NCI-H146 treated with DMSO at 0.1 percent for 48 hours (cell line): Measurements from ENCODE around the gene LRRC19.
A peak's percentile ranks its signal among the peaks of the same experiment; 100 is the strongest.

Experiments
- DNase-seq: peaks from one replicate; lab custom pipeline; 2025; ENCODE audit not compliant: unreplicated experiment; lab: John Stamatoyannopoulos, UW

The LRRC19 gene

GRCh38 chr9:26955921-26956859 is 49.3 kb downstream of the LRRC19 start, which contains the start of gene IFT74:
Gene IFT74 (plus strand): TSS chr9:26956412. CDS start chr9:26961968, 5,556 bp downstream.
- peak; percentile 98 for DNase-seq

- DNase-seq = peak; percentile 18
Observed at GRCh38 chr9:26955222-26955903, 50.1 kb downstream of the LRRC19 start.

- no peak for DNase-seq
Observed at GRCh38 chr9:26954050-26954508, 51.4 kb downstream of the LRRC19 start.

- DNase-seq = no peak
Observed at GRCh38 chr9:26951794-26952193, 53.7 kb downstream of the LRRC19 start.

- no peak for DNase-seq
Observed at GRCh38 chr9:26950521-26950920, 55.0 kb downstream of the LRRC19 start.

- DNase-seq = no peak
Observed at GRCh38 chr9:26949637-26950069, 55.8 kb downstream of the LRRC19 start.

- DNase-seq = no peak
Observed at GRCh38 chr9:26947736-26948135, 57.7 kb downstream of the LRRC19 start.

GRCh38 chr9:26946753-26947727 is 58.4 kb downstream of the LRRC19 start, which contains the start of gene PLAA:
Gene PLAA (minus strand): TSS chr9:26947242. CDS start chr9:26947045, 197 bp downstream.
- DNase-seq = peak; percentile 93

- no peak for DNase-seq
Observed at GRCh38 chr9:26945591-26945990, 59.9 kb downstream of the LRRC19 start.
